Fibroblast of the aortic adventitia (primary cell): ENCODE measurements around the gene DENND1A. TPM values are rescaled to one million over a fixed set of nuclear protein-coding genes. Genes with fewer than 3 reads are reported as not detected.
A peak's percentile ranks its signal among the peaks of the same experiment; 100 is the strongest.

Experiments
- DNase-seq: peaks from one replicate; pipeline ENCODE4 v3.0.0-alpha.2; 2010; ENCODE audit warnings: low read depth
- H3K4me3 ChIP-seq: 2 replicates; pipeline ENCODE4 v1.5.1; 2011; ENCODE audit warnings: low read depth, mild to moderate bottlenecking, control low read depth, low read length, moderate library complexity
- CTCF ChIP-seq: IDR thresholded peaks from 2 replicates; pipeline ENCODE4 v1.5.1; 2011; ENCODE audit warnings: mild to moderate bottlenecking, low read length, control low read depth, inconsistent platforms; ENCODE audit not compliant: insufficient read depth
- total RNA-seq: library from RNA; depleted of rRNA; stranded (reverse); fragments of >200 nt; gene quantifications from 2 replicates; pipeline ENCODE4 v1.2.3, GENCODE V29; 2012; ENCODE audit warnings: low replicate concordance

The DENND1A gene
- total RNA-seq, 1 donor = 27.7 TPM

GRCh38 chr9:123460091-123460490 is 469.8 kb downstream of the DENND1A start:
- DNase-seq = peak; percentile 3
- TF ChIP-seq CTCF = no peak
- no peak overlapping the region for H3K4me3 ChIP-seq

GRCh38 chr9:123457583-123457982 is 472.3 kb downstream of the DENND1A start:
- no peak for DNase-seq
- no peak overlapping the region for H3K4me3 ChIP-seq
- TF ChIP-seq CTCF = no peak

GRCh38 chr9:123456011-123456410 is 473.9 kb downstream of the DENND1A start:
- DNase-seq = no peak
- no peak overlapping the region for H3K4me3 ChIP-seq
- no peak for TF ChIP-seq CTCF

- TF ChIP-seq CTCF = no peak
- no peak overlapping the region for H3K4me3 ChIP-seq
- DNase-seq = no peak
Observed at GRCh38 chr9:123455187-123455586, 474.7 kb downstream of the DENND1A start.

GRCh38 chr9:123454361-123454760 is 475.6 kb downstream of the DENND1A start:
- H3K4me3 ChIP-seq = no peak overlapping the region
- TF ChIP-seq CTCF = no peak
- DNase-seq = no peak

GRCh38 chr9:123453831-123454321 is 476.1 kb downstream of the DENND1A start:
- DNase-seq = no peak
- no peak overlapping the region for H3K4me3 ChIP-seq
- TF ChIP-seq CTCF = no peak

- TF ChIP-seq CTCF = no peak
- DNase-seq = no peak
- H3K4me3 ChIP-seq = no peak overlapping the region
Observed at GRCh38 chr9:123453076-123453667, 476.8 kb downstream of the DENND1A start.
